Fibroblast of pulmonary artery (primary cell): ENCODE data around the gene COA6.

Source experiments
- DNase-seq: peaks from one replicate; pipeline ENCODE4 v3.0.0-alpha.2; 2010; ENCODE audit warnings: low read depth
- H3K4me3 ChIP-seq: replicated peaks from 2 replicates; pipeline ENCODE4 v1.5.1; 2011; ENCODE audit warnings: low read depth, mild to moderate bottlenecking, control low read depth, low read length, moderate library complexity
- TF ChIP-seq, protein P1 (sequence below): IDR thresholded peaks from 2 replicates; pipeline ENCODE4 v1.5.1; 2011; ENCODE audit warnings: mild to moderate bottlenecking, control low read depth, low read length, inconsistent platforms; ENCODE audit errors: missing control alignments

The COA6 gene, protein sequence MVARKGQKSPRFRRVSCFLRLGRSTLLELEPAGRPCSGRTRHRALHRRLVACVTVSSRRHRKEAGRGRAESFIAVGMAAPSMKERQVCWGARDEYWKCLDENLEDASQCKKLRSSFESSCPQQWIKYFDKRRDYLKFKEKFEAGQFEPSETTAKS

DNA sequence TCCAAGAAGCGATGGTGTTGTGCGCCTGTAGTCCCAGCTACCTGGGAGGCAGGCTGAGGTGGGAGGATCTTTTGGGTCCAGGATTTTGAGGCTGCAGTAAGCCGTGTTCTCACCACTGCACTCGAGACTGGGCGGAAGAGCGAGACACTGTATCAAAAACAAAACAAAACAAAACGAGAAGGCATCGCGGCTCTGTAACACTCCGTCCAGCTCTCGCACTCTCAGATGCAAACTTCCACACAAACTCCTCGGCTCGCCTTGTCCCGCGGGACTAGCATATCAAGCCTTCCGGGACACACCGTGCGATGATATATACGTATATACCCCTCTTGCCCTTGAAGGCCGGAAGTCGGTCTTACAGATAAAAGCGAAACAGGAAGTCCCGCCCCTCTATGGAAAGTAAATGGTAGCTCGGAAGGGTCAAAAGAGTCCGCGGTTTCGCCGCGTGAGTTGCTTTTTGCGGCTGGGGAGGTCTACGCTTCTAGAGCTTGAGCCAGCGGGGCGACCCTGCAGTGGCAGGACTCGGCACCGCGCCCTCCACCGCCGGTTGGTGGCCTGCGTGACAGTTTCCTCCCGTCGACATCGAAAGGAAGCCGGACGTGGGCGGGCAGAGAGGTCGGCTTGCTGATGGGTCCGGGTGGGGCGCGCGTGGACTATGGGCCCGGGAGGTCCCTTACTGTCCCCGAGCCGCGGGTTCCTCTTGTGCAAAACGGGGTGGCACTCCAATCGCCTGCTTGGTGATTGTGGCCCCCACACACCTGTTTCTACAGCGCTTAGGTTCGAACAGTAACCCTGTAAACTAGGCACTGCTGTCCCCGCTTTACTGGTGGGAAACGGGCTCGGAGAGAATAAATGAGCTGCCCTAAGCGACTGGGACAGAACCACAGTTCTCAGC, at the start of gene COA6:
TSS of gene COA6 (plus strand) at position 393 of the 895 bp plus-strand sequence. CDS start at position 404, 11 bp downstream.
- TF ChIP-seq, protein P1, sequence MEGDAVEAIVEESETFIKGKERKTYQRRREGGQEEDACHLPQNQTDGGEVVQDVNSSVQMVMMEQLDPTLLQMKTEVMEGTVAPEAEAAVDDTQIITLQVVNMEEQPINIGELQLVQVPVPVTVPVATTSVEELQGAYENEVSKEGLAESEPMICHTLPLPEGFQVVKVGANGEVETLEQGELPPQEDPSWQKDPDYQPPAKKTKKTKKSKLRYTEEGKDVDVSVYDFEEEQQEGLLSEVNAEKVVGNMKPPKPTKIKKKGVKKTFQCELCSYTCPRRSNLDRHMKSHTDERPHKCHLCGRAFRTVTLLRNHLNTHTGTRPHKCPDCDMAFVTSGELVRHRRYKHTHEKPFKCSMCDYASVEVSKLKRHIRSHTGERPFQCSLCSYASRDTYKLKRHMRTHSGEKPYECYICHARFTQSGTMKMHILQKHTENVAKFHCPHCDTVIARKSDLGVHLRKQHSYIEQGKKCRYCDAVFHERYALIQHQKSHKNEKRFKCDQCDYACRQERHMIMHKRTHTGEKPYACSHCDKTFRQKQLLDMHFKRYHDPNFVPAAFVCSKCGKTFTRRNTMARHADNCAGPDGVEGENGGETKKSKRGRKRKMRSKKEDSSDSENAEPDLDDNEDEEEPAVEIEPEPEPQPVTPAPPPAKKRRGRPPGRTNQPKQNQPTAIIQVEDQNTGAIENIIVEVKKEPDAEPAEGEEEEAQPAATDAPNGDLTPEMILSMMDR, result no peak
- H3K4me3 ChIP-seq, result peak within 1 kb of the TSS; percentile 81

DNA sequence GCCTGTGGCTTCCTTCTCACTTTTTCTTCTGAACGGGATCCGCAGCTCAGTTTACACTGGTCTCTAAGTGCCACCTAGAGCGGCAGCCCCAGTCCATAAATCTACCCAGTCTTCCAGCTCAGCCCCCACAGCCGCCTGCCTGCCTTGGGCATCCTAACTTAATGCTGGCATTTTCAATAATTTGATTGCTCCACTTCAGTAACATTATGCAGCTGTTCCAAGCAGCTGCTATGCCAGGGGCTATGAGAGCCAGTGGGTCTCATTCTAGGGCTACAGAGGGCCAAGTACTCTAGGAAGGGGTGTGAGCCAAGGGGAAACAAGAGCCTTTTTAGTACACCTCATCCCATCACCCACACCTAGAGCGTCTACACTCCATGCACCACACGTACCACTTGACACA, 48.4 kb upstream of the COA6 start:
- DNase-seq, result no peak
- no peak overlapping the region for H3K4me3 ChIP-seq
- TF ChIP-seq, protein P1, result no peak

More for the DNA sequence above, at the start of gene COA6:
- DNase-seq, result peak; percentile 98

DNA sequence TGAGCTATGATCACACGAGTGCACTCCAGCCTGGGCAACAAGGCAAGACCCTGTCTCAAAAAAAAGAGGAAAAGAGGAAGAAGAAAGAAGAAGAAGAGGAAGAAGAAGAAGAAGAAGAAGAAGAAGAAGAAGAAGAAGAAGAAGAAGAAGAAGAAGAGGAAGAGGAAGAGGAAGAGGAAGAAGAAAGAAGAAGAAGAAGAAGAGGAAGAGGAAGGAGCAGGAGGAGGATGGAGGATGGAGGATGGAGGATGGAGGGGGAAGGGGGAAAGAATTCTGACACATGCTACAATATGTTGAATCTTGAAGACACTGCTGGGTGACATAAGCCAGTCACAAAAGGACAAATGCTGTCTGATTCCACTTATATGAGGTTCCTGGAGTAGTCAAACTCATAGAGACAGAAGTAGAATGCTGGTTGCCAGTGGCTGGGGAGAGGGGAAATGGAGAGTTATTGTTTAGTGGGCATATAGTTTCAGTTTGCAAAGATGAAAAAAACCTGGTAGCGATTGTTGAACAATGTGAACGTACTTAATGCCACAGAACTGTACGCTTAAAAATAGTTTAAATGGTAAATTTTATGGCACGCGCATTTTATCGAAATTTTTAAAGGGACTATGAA, 47.3 kb upstream of the COA6 start:
- peak overlapping the region; percentile 49 for H3K4me3 ChIP-seq
- TF ChIP-seq, protein P1, result no peak
- DNase-seq, result no peak

DNA sequence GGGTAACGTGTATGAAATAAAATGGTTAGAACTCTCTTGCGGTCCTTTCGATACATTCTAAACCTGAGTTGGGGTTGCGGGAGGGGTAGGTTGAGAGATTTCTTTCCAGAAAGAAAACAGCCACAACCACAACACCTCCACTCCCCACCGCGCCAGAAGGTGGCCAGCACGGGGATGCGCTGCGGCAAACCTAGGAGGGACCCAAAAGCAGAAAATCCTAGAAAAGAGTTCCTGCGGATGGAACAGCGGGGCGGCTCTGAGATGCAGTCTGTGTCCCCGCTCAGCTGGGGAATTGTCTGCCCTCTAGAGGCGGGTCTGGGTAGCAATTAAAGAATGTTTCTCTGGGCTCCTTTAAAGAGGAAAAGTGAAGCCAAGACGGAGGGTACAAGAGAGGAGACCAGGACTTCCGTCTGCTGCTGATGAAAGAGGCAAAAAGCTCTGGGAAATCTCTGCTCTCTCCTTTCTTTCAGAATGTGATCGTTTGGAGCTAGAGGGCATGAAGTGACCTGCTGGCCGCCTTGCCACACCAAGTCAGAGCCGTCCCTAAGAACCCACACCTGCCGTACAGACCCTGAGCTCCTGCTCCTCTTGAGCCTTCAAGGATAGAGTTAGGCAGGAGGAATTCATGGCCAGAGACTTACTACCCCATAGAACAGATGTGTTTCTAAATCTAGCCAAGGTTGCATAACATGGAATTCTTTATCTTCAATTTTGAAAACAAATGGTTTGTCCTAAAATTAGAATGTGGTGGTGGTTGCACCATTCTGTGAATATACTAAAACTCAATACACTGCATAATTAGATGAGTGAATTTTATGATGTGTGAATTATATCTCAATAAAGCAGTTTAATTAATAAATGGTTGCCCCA, 46.5 kb upstream of the COA6 start:
- peak overlapping the region; percentile 49 for H3K4me3 ChIP-seq
- TF ChIP-seq, protein P1, result peak; percentile 79
- DNase-seq, result peak; percentile 56

DNA sequence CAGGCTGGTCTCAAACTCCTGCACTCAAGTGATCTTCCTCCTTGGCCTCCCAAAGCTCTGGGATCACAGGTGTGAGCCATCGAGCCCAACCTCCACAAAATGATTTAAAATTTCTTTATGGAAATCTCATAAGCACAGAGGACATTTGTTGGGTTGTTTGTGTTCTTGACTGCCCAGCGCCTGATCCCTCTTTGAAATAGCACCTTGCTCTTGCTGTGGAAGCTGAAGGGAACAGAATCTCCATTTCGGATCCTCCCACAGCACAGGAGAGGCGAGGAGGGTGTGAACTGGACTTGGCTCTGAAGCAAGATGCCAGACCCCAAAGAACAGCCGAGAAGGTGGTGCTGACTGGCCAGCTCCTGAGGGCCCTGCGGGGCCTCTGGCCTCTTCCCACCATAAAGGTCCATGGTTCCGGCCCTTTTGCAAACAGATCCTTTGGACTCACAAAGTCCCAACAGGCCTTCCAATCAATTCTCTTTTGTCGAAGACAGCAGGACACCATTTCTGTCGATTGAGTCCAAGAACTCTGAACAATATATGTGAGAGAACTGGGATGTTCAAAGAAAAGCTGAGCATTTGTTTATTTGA, 45.6 kb upstream of the COA6 start:
- DNase-seq, result no peak
- TF ChIP-seq, protein P1, result no peak
- no peak overlapping the region for H3K4me3 ChIP-seq

DNA sequence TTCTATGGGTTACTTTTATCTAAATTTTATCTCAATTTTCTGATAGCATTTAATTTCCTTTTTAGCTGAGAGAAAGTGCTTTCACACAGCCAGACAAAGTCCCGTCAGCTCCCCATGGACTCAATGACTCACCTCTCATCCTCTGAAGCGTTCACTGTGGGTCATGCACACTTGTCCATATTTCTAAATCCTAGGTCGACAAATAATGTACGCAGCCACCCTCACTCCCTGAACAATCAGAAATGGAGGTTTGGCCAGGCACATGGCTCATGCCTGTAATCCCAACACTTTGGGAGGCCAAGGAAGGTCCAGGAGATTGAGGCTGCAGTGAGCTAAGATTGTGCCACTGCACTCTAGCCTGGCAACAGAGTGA, 42.4 kb upstream of the COA6 start:
- DNase-seq, result no peak
- H3K4me3 ChIP-seq, result no peak overlapping the region
- TF ChIP-seq, protein P1, result no peak
